HG03558 (cell line): ENCODE data around the gene EDAR.

ENCODE experiments used
- ATAC-seq: cut with Tn5 transposase; IDR thresholded peaks from one replicate; pipeline ENCODE4 v1.9.1; 2021; ENCODE audit warnings: moderate number of reproducible peaks; ENCODE audit not compliant: unreplicated experiment; ENCODE audit errors: extremely low read depth

EDAR gene

DNA sequence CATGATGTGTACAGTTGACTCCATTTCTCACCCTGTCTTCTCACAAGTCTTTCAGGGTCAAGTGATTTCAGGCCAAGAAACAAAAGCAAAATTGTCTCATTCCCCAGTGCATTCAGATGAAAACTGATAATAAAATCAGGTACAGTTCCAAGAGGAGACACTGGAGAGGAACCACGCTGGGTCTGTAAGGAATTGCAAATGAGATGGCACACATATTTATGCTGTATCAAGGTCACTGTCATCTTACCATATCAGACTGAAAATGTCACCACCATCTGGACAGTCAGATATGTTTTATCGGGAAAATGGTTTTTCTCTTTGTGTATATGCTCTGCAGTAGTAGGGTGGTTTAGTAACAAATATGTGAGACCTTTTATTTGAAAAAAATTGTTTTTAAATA, 110.7 kb downstream of the EDAR start:
- ATAC-seq, result no peak

DNA sequence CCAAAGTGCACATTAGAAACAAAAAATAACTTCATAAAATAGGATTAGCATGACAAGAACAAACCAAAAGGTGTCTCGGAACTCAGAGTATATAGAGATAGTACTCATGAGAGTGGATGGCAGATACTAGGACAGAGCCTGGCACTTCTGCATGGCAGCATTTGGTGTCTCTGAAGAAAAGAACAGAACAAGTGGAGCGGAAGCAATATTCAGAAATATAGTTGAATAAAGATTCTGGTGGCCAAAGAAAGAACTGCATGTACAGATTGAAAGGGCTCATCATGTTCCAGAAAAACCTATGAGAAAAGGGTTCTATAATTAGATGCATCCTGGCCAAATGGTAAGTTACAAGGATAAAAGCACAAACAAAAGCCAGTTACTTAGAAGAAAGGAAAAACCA, 111.5 kb downstream of the EDAR start:
- ATAC-seq, result no peak

GRCh38 chr2:108870069-108870644, 118.9 kb downstream of the EDAR start:
- no peak for ATAC-seq

DNA sequence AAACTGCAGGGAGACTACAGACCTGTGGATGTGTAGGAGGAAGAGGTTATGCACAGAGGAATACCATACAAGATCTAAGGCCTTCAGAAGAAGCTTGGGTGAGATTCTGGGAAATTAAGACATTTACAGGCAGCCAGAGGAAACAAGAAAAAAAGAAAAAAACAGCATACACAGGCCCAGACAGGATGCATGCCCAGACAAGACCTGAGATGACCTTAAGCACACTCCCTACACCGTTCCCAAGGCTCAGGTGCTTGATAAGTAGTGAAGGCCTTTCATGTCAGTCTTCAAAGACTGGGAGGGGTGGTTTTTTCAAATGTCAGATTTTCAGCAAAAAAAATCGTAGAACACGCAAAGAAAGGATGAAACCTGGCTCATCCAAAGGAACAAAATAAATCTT, 119.5 kb downstream of the EDAR start:
- ATAC-seq, result no peak

DNA sequence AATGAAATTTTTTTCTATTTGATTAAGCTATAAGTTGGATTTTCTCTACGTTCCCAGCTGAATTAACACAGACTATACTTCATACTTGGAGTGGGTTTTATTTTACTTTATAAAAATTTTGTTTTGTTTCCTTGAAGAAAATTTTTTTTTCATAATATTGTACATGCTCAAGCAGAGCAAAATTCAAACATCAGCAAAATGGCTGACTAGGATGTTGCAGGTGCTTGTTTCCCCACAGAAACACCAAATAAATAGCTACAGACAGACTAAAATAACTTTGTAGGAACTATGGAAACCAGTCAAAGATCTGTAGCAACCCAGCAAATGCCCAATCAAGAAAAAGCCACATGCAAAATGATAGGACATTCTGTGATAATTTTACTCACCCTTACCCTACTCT, 120.1 kb downstream of the EDAR start:
- ATAC-seq, result no peak

- no peak for ATAC-seq
Measured at GRCh38 chr2:108866041-108866440, 123.0 kb downstream of the EDAR start.

DNA sequence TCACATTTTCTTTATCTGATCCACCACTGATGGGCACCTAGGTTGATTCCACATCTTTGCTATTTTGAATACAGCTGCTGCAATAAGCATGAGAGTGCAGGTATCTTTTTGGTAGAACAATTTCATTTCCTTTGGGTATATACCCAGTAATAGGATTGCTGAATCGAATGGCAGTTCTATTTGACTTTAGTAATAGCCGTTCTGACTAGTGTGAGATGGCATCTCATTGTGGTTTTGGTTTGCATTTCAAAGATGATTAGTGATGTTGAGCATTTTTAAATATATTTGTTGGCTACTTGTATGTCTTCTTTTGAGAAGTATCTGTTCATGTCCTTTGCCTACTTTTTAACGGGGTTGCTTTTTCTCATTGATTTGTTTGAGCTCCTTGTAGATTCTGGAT, 130.1 kb downstream of the EDAR start:
- ATAC-seq, result no peak

DNA sequence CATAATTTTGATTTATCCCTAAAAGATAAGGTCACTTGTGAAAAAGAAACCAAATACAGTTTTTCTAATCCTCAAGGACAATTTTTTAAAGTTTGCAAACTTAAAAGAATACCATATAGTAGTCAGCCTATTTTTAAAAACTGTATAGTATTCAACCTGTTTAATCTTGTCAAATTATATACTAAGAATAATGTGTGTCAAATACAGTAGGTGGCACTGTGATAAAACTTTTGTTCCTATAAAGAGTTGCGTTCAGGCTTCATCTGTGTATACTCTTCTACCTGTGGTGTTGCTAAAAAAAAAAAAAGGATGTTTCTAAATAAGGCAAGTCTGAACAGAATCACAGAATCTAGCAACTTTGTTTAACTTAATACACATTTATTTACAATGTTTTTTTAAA, 133.8 kb downstream of the EDAR start:
- no peak for ATAC-seq

DNA sequence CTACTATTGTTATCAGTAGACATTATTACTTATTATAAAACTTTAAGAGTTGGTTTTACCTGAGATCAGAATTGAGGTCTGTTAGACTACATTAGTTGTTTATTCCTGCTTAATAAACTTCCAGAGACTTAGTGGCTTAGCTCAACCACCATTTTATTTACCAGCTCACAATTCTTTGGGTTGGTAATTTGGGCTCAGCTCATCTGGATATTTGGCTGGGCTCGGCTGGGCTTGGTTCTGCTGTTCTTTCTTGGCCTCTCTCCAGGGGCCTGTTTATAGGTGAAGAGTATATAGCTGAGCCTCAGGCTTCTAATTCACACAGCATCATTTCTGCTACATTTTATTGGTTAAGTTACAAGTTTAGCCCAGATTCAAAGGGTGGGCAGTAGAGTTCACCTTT, 134.5 kb downstream of the EDAR start:
- ATAC-seq, result no peak

DNA sequence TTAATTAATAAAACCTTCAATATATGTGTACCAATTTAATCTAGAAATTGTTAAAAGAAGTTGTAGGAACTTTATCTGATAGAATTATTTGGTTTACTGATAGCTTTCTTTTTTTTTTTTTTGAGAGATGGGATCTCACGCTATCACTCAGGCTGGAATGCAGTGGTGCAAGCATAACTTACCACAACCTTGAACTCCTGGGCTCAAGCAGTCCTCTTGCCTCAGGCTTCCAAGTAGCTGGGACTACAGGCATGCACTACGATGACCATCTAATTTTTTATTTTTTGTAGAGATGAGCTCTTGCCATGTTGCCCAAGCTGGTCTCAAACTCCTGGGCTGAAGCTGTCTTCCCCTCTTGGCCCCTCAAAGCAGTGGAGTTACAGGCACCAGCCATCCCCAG, 135.6 kb downstream of the EDAR start:
- ATAC-seq, result no peak

DNA sequence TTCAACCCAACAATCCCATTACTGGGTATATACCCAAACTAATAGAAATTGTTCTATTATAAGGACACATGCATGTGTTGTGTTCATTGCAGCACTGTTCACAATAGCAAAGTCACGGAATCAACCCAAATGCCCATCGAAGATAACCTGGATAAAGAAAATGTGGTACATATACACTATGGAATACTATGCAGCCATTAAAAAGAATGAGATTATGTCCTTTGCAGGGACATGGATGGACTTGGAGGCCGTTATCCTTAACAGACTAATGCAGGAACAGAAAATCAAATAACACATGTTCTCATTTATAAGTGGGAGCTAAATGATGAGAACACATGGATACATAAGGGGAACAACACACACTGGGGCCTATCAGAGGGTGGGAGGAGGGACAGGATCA, 136.6 kb downstream of the EDAR start:
- ATAC-seq, result no peak

- ATAC-seq, result no peak
Measured at GRCh38 chr2:108847000-108847399, 142.0 kb downstream of the EDAR start.

GRCh38 chr2:108845923-108846322, 143.1 kb downstream of the EDAR start:
- ATAC-seq, result no peak
